Measurements from ENCODE around the gene PPM1M.

PPM1M gene

DNA sequence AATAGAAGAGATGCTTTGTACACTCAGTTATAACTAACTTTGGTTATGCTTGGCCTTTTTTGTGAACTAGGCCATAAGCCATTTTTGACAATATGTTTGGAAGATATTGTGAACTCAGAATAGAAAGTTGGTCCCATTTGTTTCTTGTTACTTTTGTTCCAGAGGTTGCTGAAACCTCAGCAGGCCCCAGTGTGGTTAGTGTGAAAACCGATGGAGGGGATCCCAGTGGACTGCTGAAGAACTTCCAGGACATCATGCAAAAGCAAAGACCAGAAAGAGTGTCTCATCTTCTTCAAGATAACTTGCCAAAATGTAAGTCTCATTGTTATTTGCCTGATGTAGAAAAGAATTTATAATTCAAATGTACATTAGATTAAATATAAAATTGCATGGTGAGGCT, 41.9 kb upstream of the PPM1M start:
- TF ChIP-seq, protein P1, sequence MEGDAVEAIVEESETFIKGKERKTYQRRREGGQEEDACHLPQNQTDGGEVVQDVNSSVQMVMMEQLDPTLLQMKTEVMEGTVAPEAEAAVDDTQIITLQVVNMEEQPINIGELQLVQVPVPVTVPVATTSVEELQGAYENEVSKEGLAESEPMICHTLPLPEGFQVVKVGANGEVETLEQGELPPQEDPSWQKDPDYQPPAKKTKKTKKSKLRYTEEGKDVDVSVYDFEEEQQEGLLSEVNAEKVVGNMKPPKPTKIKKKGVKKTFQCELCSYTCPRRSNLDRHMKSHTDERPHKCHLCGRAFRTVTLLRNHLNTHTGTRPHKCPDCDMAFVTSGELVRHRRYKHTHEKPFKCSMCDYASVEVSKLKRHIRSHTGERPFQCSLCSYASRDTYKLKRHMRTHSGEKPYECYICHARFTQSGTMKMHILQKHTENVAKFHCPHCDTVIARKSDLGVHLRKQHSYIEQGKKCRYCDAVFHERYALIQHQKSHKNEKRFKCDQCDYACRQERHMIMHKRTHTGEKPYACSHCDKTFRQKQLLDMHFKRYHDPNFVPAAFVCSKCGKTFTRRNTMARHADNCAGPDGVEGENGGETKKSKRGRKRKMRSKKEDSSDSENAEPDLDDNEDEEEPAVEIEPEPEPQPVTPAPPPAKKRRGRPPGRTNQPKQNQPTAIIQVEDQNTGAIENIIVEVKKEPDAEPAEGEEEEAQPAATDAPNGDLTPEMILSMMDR (IDR thresholded peaks at IDR 0.05) = no peak
- Histone ChIP-seq H3K36me3 (ENCODE audit: control insufficient read depth, insufficient read depth, low read length) (no peaks in the 10 kb centered on the region), H3K9ac (no peak overlapping the region), H3K4me3 (ENCODE audit: low read depth, low read length) (no peak overlapping the region), H3K79me2 (no peaks in the 10 kb centered on the region), H3K4me2 (ENCODE audit: low read length) (no peak overlapping the region), H3K9me3 (ENCODE audit: control insufficient read depth, low read length) (no peaks in the 10 kb centered on the region), H3K27me3 (ENCODE audit: control insufficient read depth, insufficient read depth, low read length) (no peaks in the 10 kb centered on the region), H2AFZ (no peak overlapping the region), H3K4me1 (peaks cover 4% of the 10 kb centered on the region), H3K27ac (no peak overlapping the region)

DNA sequence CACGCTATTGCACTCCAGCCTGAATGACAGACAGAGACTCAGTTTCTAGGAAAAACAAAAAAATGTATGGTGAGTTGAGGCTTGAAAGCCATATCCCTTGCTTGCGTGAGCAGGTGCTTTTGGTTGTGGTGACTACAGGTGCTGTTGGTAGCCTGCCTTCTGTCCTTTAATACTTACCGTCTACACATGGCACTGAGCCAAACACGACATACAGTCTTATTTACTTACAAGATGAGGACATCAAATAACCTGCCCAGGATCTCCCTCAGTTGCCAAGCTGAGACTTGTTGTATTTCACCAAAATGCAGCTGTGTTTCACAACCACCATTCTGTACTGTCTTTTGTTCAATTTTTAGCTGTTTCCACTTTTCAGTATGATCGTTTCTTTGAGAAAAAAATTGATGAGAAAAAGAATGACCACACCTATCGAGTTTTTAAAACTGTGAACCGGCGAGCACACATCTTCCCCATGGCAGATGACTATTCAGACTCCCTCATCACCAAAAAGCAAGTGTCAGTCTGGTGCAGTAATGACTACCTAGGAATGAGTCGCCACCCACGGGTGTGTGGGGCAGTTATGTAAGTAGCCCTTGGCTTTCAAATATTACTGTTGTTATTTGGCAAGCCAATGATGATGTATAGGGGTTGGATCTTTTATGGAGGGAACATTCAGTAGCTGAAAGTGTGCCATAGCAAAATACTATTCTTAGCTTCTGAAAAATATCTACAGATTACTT, 41.1 kb upstream of the PPM1M start:
- Histone ChIP-seq H3K79me2 (no peaks in the 10 kb centered on the region), H3K27me3 (ENCODE audit: control insufficient read depth, insufficient read depth, low read length) (no peaks in the 10 kb centered on the region), H3K9ac (no peak overlapping the region), H2AFZ (no peak overlapping the region), H3K36me3 (ENCODE audit: control insufficient read depth, insufficient read depth, low read length) (no peaks in the 10 kb centered on the region), H3K4me2 (ENCODE audit: low read length) (no peak overlapping the region), H3K4me1 (no peaks in the 10 kb centered on the region), H3K4me3 (ENCODE audit: low read depth, low read length) (no peak overlapping the region), H3K9me3 (ENCODE audit: control insufficient read depth, low read length) (no peaks in the 10 kb centered on the region), H3K27ac (no peak overlapping the region)
- TF ChIP-seq, protein P1 (IDR thresholded peaks at IDR 0.05) = no peak

DNA sequence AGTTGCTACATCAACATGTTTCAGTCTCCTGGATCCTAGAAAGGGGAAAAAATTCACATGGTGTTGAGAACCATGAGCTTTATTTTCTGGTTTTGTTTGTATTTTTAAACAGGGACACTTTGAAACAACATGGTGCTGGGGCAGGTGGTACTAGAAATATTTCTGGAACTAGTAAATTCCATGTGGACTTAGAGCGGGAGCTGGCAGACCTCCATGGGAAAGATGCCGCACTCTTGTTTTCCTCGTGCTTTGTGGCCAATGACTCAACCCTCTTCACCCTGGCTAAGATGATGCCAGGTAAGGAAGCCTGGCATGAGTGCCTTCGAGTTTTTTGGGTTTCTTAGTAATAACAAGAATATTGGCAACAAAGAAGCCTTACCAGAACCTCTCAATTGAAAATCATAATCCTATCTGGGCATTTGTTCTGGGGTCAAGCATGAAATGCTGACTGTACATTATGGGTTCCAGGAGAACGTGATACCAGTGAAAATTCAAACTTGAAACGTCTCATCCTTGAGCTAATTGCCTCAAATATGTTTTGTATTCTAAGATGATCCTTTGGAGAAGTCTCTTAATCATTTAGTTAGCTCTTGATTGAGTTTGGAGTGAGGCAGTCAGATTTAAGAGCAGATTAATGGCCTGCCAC, 39.7 kb upstream of the PPM1M start:
- no peak overlapping the region for H3K9ac ChIP-seq
- H3K4me2 ChIP-seq (ENCODE audit: low read length) = no peak overlapping the region
- H3K79me2 ChIP-seq = no peaks in the 10 kb centered on the region
- TF ChIP-seq, protein P1 (IDR thresholded peaks at IDR 0.05) = no peak
- no peak overlapping the region for H3K27ac ChIP-seq
- no peaks in the 10 kb centered on the region for H3K36me3 ChIP-seq (ENCODE audit: control insufficient read depth, insufficient read depth, low read length)
- H3K4me1 ChIP-seq = no peaks in the 10 kb centered on the region
- H3K9me3 ChIP-seq (ENCODE audit: control insufficient read depth, low read length) = no peaks in the 10 kb centered on the region
- H2AFZ ChIP-seq = no peak overlapping the region
- no peaks in the 10 kb centered on the region for H3K27me3 ChIP-seq (ENCODE audit: control insufficient read depth, insufficient read depth, low read length)
- no peak overlapping the region for H3K4me3 ChIP-seq (ENCODE audit: low read depth, low read length)

DNA sequence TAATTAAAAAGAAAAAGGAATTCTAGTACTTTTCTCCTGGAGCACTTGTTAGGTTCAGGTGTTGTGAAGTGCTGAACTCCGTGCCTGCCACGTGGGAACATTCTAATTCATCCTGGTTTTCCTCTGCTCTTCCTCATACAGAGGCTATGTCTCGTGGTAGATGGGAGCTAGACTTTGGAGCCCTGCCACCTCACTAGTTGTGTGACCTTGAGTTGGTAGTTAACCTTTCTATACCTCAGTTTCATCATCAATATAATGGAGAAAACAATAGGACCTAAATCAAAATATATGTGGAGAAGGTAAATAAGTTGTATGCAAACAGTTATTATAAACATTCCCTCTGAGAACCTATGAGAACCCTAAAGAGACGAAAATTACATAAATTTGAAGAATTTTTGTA, 37.0 kb upstream of the PPM1M start:
- Histone ChIP-seq H2AFZ (no peak overlapping the region), H3K36me3 (ENCODE audit: control insufficient read depth, insufficient read depth, low read length) (no peaks in the 10 kb centered on the region), H3K9ac (no peak overlapping the region), H3K4me2 (ENCODE audit: low read length) (no peak overlapping the region), H3K27me3 (ENCODE audit: control insufficient read depth, insufficient read depth, low read length) (no peaks in the 10 kb centered on the region), H3K9me3 (ENCODE audit: control insufficient read depth, low read length) (no peaks in the 10 kb centered on the region), H3K79me2 (no peaks in the 10 kb centered on the region), H3K27ac (no peak overlapping the region), H3K4me3 (ENCODE audit: low read depth, low read length) (no peak overlapping the region), H3K4me1 (no peaks in the 10 kb centered on the region)
- TF ChIP-seq, protein P1 (IDR thresholded peaks at IDR 0.05) = no peak

DNA sequence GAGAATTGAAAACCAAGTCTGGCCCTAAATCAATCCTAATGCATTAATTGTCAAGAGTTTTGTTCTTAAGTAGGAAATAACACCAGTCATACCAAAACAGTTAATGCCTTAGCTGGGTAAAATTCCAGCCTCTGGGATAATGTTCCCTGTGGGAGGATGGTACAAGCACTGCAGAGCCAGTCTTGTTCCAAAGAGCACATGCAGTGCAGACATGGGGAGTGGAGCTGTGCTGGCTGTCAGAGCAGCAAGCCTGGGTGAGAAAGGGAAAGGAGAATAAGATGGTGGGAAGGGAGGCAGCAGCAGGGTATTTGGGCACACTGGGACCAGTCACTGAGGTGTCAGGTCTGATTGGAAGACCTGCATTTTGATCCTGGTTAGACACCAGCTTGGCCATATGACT, 35.5 kb upstream of the PPM1M start:
- no peaks in the 10 kb centered on the region for H3K9me3 ChIP-seq (ENCODE audit: control insufficient read depth, low read length)
- no peaks in the 10 kb centered on the region for H3K36me3 ChIP-seq (ENCODE audit: control insufficient read depth, insufficient read depth, low read length)
- no peak overlapping the region for H3K27ac ChIP-seq
- no peaks in the 10 kb centered on the region for H3K27me3 ChIP-seq (ENCODE audit: control insufficient read depth, insufficient read depth, low read length)
- no peaks in the 10 kb centered on the region for H3K79me2 ChIP-seq
- TF ChIP-seq, protein P1 (IDR thresholded peaks at IDR 0.05) = no peak
- no peaks in the 10 kb centered on the region for H3K4me1 ChIP-seq
- H3K4me2 ChIP-seq (ENCODE audit: low read length) = no peak overlapping the region
- no peak overlapping the region for H2AFZ ChIP-seq
- H3K4me3 ChIP-seq (ENCODE audit: low read depth, low read length) = no peak overlapping the region
- H3K9ac ChIP-seq = no peak overlapping the region

Measured in parathyroid adenoma (tissue), 2 donors.